AG09309 (cell line): Measurements from ENCODE around the gene HIVEP3.

Experiments
- DNase-seq: peaks from one replicate; pipeline ENCODE4 v3.0.0-alpha.2; 2010; ENCODE audit warnings: low read depth
- H3K4me3 ChIP-seq: 2 replicates; pipeline ENCODE4 v1.5.1; 2011; ENCODE audit warnings: mild to moderate bottlenecking, low read depth, low read length, moderate library complexity; ENCODE audit not compliant: control insufficient read depth
- CTCF ChIP-seq: IDR thresholded peaks from 2 replicates; pipeline ENCODE4 v1.5.1; 2011; ENCODE audit warnings: mild to moderate bottlenecking, low read depth, low read length, inconsistent platforms; ENCODE audit not compliant: insufficient read depth, control insufficient read depth; ENCODE audit errors: missing control alignments

Gene HIVEP3

GRCh38 chr1:41525891-41526587 is 392.7 kb downstream of the HIVEP3 start:
- no peak for TF ChIP-seq CTCF
- DNase-seq, result no peak
- no peak overlapping the region for H3K4me3 ChIP-seq

GRCh38 chr1:41524676-41525675 is 393.7 kb downstream of the HIVEP3 start:
- H3K4me3 ChIP-seq, result no peak overlapping the region
- TF ChIP-seq CTCF, result no peak
- DNase-seq, result no peak

GRCh38 chr1:41523949-41524675 is 394.6 kb downstream of the HIVEP3 start:
- DNase-seq, result no peak
- no peak overlapping the region for H3K4me3 ChIP-seq
- no peak for TF ChIP-seq CTCF

- TF ChIP-seq CTCF, result no peak
- DNase-seq, result no peak
- H3K4me3 ChIP-seq, result no peak overlapping the region
Measured at GRCh38 chr1:41523071-41523470, 395.7 kb downstream of the HIVEP3 start.

- TF ChIP-seq CTCF, result no peak
- H3K4me3 ChIP-seq, result no peak overlapping the region
- DNase-seq, result no peak
Measured at GRCh38 chr1:41521766-41522165, 397.0 kb downstream of the HIVEP3 start.
